Cardiac fibroblast (primary cell): ENCODE data around the gene MAP3K7.

Experiments
- DNase-seq, 2 donors: peaks; one replicate each; pipeline versions ENCODE4 v3.0.0 to v3.0.0-alpha.2; 2010; ENCODE audit warnings: low read depth in 2 of 2
- H3K4me3 ChIP-seq, 2 donors: replicated peaks in 1 of 2; 1 replicate in 1 of 2; 2 replicates in 1 of 2; pipeline ENCODE4 v1.5.1; 2011; ENCODE audit warnings: low read depth in 2 of 2, low read length in 2 of 2, mild to moderate bottlenecking in 2 of 2, moderate library complexity in 1 of 2
- TF ChIP-seq, protein P1 (sequence below): IDR thresholded peaks from one replicate; pipeline ENCODE4 v1.5.1; 2011; ENCODE audit warnings: low read depth, mild to moderate bottlenecking, low read length, inconsistent platforms

MAP3K7 gene

DNA sequence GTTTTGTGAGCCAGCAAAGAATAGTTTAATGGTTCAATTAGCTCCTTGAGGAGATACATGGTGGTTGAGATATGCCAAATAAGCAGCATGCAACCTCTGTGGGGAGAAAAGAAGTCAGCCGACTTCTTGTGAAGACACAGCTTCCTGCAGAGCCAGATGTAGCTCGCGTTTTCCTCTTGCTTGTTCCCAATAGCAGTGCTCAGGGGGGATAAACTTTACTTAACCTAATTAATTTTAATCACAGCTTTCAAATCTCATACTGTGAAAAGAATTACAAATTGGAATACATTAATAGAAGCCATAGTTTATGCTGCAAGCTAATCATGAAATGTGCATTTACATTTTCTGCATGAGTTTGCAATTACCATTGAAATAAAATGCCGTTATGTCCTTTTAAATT lies 106.2 kb downstream of the MAP3K7 start:
- H3K4me3 ChIP-seq, result no peak overlapping the region
- TF ChIP-seq, protein P1, sequence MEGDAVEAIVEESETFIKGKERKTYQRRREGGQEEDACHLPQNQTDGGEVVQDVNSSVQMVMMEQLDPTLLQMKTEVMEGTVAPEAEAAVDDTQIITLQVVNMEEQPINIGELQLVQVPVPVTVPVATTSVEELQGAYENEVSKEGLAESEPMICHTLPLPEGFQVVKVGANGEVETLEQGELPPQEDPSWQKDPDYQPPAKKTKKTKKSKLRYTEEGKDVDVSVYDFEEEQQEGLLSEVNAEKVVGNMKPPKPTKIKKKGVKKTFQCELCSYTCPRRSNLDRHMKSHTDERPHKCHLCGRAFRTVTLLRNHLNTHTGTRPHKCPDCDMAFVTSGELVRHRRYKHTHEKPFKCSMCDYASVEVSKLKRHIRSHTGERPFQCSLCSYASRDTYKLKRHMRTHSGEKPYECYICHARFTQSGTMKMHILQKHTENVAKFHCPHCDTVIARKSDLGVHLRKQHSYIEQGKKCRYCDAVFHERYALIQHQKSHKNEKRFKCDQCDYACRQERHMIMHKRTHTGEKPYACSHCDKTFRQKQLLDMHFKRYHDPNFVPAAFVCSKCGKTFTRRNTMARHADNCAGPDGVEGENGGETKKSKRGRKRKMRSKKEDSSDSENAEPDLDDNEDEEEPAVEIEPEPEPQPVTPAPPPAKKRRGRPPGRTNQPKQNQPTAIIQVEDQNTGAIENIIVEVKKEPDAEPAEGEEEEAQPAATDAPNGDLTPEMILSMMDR, result no peak
- no peak for DNase-seq

DNA sequence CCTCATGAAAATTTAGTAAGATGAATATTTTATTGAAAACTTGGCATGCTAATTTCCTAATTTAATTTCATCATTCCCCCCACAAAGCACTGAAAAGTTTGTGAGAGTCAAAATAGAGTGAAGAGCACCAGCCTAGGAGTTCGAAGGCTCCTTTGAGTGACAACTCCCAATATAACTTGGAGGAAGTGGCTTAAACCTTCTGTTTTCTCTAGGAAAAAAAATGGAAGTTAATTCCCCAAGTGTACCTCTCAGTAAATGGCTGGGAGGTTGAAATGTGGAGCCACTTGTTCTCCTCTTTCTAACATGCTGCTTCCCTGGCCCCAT lies 107.3 kb downstream of the MAP3K7 start:
- no peak for DNase-seq
- TF ChIP-seq, protein P1, result no peak
- H3K4me3 ChIP-seq, result no peak overlapping the region

DNA sequence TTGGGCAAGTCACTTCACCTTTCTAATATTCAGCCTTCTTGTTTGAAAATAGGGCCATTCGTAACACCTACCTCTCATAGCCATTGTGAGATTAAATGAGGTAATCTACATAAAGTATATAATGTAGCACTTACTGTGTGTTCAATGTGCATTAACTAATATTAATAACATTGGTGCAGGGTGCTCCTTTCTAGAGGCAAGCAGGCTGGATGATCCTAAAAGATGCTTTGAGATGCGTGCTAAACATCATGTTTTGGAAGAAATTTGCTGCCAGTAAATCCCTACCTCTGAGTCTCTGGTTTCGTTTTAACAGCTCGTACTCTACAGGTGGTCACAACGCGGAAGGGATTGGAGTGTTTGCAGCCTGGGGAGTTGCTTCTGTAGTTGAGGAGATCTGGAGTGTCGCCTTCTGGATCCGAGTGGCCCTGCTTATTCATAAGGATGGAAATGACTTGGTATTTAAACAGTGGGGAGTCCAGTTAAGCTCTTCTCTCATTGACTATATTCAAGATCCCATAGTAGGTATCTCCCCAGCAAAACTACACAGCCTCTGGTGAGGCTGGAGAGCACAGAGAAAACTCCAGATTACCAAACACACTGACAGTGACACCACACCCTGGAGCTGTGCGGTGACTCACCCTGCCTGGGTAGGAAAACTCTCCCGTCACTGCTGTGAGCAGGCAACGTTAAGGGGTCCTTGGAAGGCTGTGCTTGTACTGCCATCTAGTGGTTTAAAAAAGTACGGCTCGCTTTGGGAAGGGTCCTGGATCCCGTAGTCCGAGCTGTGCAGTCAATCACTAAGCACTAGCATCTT lies 107.9 kb downstream of the MAP3K7 start:
- DNase-seq, result peak; percentile 94 to 96
- no peak overlapping the region for H3K4me3 ChIP-seq
- TF ChIP-seq, protein P1, result peak; percentile 82

DNA sequence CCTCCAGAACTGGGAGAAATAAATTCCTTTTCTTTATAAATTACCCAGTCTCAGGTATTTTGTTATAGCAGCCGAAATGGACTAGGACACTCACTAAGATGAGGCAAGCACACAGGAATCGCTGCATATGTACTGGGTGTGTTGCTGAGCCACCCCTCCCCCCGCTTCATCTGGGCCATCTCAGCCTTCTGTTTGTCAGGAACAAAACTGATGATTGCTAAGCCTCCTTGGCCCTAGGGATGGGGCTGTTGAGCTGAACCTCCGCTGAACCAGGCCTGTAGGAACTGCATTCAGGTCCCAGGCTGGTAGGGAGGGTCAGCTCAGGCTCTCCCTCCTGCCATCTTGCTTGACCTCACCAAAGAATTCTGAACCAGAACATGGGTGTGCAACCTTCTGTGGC lies 108.6 kb downstream of the MAP3K7 start:
- no peak for DNase-seq
- TF ChIP-seq, protein P1, result no peak
- no peak overlapping the region for H3K4me3 ChIP-seq

DNA sequence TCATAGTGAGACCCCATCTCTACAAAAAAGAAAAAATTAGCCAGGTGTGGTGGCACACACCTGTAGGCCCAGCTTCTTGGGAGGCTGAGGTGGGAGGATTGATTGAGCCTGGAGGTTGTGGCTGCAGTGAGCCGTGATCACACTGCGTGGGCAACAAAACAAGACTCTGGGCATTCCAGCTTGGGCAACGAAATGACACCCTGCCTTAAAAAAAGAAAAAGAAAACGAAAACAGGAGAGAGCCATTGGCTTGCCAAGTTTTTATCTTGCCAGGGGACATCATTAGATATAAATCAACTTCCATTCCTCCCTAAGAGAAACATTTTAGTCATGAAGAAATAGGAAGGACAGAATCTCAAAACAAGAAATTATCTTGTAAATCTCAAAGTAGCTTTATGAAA lies 109.5 kb downstream of the MAP3K7 start:
- TF ChIP-seq, protein P1, result no peak
- H3K4me3 ChIP-seq, result no peak overlapping the region
- no peak for DNase-seq

DNA sequence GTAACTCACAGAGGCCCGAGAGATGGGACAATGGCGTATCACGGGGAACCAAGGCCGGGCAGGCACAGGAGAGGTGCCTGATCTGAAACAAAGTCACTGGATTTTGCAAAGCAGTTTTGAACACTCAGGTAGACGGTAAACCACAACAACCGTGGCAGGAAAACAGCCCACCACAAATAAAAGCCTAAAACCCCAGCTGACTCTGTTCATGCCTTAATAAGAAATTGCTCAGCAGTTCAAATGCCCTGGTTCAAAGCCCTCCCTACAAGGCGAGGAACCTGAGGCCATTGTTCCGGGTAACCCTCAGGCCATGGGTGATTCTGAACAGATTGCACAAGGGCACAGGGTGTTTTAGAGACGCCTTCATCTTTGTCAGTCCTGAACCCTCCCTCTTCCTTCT lies 114.2 kb downstream of the MAP3K7 start:
- TF ChIP-seq, protein P1, result no peak
- H3K4me3 ChIP-seq, result no peak overlapping the region
- DNase-seq, result no peak

DNA sequence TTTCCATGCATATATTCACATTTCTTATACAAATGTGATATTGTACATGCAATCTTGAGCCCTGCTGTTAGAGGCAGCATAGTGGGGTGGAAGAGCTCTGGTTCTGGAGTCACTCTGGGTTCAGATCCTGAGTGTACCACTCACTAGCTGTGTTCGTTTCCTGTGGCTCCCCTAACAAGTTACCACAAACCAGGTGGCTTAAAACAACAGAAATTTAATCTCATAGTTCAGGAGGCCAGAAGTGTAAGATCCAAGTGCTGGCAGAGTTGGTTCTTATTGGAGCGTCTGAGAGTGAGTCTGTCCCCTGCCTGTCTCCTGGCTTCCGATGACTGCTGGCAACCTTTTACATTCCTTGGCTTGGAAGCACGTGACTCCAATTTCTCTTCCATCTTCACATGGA lies 115.6 kb downstream of the MAP3K7 start:
- no peak overlapping the region for H3K4me3 ChIP-seq
- DNase-seq, result no peak
- TF ChIP-seq, protein P1, result no peak
